Glomerular endothelial cell (primary cell): ENCODE data around the gene DGKH. TPM values are rescaled to one million over a fixed set of nuclear protein-coding genes. Genes with fewer than 3 reads are reported as not detected.
A peak's percentile ranks its signal among the peaks of the same experiment; 100 is the strongest.

Experiments used
- DNase-seq: peaks from one replicate; pipeline ENCODE4 v3.0.0-alpha.2; 2011; ENCODE audit warnings: low read depth, low spot score; ENCODE audit errors: extremely low read depth
- total RNA-seq: library from RNA; depleted of rRNA; stranded (reverse); fragments of >200 nt; gene quantifications from 2 replicates; pipeline ENCODE4 v1.2.3, GENCODE V29; 2015

The DGKH gene
- total RNA-seq, 1 donor from 2014 or later, result 36.3 TPM

DNA sequence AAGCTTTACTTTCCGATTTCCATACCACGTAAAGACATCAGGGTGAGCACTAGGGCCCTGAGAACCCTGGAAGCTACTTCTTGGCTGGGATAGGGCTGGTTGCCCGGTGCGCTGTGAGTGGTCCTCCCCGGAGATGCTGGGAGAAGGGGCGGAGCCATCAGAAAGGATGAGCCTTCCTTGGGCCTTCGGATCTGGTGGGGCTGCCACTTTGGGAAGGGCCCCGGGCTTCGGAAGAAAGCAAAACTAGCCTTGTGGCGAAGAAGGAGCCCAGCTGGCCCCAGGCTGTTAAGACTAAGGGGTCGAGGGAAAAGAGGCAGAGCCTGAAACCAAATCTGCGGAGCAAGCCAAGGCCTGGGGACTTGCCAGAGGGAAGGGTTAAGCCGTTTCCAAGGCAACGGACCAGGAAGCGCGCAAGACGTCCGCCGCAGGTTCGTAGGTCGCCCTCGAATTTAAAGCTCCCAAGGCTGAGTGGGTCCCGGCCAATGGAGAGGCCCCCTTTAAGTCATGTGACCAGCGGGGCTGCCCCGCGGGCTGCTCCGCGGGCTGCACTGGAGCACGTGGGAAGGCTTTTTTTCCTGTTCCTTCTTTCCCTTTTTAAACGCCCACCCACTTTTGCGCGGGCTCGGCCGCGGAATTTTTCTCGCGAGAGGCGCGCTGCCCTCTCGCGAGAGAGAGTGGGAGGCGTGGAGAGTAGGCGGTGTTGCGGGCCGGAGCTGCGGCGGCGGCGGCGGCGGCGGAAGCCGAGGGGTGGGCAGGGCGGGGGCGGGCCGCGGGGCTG lies 223.1 kb downstream of the DGKH start:
- peak; percentile 79 for DNase-seq

GRCh38 chr13:42272115-42272803 lies 223.8 kb downstream of the DGKH start, which contains the start of gene AKAP11:
Gene AKAP11, plus strand, starts transcription at chr13:42272152. Its CDS starts 14,197 bp downstream, at chr13:42286349.
- no peak for DNase-seq

DNA sequence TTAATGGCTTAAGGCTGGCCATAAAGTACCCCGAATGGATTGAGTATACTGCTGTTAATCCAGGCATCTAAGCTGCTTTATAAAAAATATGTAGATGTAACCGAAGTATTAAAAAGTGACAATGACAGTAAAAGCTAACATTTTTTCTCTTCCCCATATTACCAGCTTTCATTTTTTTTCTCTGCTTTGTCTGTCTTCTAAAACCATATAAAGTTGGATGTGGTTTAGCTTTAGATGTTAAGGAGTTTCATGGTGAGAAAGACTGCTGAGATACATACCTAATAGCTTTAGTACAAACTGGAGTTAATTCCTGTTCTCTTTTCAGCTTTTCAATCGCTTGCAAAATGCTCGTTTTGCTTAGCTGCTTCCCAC lies 224.3 kb downstream of the DGKH start:
- no peak for DNase-seq

- no peak for DNase-seq
These were observed 226.1 kb downstream of the DGKH start for GRCh38 chr13:42274386-42275097.

- no peak for DNase-seq
These were observed 226.6 kb downstream of the DGKH start for GRCh38 chr13:42275098-42275471.

- no peak for DNase-seq
These were observed 227.1 kb downstream of the DGKH start for GRCh38 chr13:42275506-42275905.

DNA sequence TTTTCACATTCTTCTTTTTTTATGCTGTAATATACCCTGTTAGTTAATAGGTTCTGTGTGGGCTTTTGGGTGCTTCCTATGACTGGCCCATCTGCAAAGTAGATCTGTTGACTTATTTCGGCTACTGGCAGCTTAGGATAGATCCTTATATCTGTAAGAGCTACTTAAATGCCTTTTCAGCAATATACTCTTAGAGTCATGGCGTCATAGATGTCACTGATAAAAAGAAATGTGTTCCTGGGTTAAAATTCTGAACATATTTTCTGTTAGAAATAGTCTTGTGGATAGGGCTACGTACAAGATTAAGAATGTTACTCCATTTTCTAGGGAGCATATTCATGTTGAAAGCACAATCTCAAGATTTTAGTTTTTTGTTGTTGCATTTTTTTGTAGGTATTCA lies 228.2 kb downstream of the DGKH start:
- DNase-seq, result no peak

DNA sequence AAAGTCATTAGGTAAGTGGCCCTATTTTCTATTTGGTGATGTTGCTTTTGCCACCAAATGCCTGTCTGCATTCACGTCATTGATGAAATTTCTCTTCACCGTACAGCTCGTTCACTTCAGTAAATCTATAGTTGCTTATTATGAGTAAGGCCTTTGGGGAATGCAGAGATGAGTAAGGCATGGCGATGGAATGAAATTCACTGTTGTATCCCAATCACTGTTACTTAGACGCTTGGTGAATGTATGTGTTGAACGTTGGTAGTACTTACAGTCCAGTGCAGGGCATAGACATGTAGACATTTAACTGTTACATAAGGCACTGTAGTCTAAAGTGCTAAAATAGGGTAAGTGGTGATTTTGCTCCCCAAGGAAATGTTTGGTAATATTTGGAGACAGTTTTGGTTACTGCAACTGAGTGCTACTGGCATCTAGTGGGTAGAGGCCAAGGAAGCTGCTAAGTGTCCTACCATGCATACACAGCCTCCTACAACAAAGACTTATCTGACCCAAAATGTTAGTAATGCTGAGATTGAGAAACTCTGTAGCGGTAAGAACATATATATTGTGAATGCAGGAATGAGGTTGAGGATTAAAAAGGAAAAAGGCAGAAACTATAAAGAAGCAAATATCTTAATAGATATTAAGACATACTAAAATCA lies 229.3 kb downstream of the DGKH start:
- DNase-seq, result no peak

GRCh38 chr13:42279080-42279479 lies 230.6 kb downstream of the DGKH start:
- DNase-seq, result no peak

DNA sequence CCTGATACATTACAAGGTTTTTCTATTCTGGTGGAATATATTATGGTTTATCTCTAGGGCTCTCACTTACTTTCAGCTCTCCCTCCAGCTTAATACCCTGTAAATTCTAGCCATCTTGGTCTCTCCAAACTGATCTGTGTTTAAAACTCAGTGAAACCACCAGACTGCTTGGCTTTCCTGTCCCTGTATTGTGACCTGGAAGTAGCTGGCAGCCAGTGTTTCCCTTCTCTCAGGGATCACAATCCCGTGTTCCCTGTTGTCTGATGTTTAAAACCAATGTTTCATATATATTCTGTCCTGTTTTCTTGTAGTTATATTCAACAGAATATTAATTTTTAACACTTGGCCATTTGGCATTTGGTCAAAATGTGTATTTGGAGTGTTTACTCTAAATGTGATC lies 231.5 kb downstream of the DGKH start:
- DNase-seq, result no peak

DNA sequence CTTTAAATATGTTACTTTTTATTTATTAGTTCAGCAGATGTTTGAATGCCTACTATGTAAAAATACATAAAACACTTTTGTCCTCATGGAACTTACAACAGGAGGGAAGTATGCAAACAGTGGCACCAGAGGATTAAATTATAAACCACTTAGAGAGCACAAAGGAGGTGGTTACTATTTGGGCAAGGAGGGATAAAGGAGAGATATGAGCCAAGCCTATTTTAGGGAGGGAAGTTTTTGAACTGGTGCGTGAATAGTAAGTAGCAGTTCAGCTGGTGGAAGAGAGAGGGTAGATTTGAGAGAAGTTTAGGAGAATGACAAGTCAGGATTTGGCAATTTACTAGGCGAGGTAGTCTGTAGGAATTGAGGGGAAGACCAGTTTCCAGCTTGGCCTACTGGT lies 232.1 kb downstream of the DGKH start:
- DNase-seq, result no peak

GRCh38 chr13:42283574-42283973 lies 235.1 kb downstream of the DGKH start:
- no peak for DNase-seq

DNA sequence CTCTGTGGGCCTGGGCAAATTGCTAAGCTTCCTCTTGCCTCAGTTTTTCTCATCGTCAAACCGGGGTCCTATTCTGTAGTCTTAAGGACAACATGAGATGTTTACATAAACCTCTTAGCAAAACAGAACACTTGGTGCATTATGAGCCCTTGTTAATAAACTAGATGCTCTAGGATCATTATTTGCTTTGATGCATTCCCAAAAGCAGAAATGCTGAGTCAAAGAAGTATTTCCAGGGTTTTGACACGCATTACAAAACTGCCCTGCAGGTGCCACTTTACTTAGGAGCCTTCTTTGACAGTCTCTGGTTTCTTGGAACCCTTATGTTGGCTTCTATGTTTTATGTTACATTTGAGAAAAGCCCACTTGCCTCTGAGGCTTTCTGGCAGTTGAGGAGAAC lies 235.6 kb downstream of the DGKH start:
- DNase-seq, result no peak

Other genes with a start within 250 kb of the DGKH start
- 8.5 and 11.4 TPM in 2 replicates for gene VWA8, start 87.5 kb upstream of the DGKH start, total RNA-seq
- 20.5 and 23.2 TPM in 2 replicates for gene AKAP11, start 223.5 kb downstream of the DGKH start, total RNA-seq